GM15510 (cell line): Measurements from ENCODE around the gene TEX29.

Experiments
- POLR2A ChIP-seq: IDR thresholded peaks from 3 replicates; pipeline ENCODE4 v1.6.1; 2011; ENCODE audit warnings: borderline replicate concordance; ENCODE audit not compliant: insufficient read length; ENCODE audit errors: extremely low read depth

TEX29 gene

DNA sequence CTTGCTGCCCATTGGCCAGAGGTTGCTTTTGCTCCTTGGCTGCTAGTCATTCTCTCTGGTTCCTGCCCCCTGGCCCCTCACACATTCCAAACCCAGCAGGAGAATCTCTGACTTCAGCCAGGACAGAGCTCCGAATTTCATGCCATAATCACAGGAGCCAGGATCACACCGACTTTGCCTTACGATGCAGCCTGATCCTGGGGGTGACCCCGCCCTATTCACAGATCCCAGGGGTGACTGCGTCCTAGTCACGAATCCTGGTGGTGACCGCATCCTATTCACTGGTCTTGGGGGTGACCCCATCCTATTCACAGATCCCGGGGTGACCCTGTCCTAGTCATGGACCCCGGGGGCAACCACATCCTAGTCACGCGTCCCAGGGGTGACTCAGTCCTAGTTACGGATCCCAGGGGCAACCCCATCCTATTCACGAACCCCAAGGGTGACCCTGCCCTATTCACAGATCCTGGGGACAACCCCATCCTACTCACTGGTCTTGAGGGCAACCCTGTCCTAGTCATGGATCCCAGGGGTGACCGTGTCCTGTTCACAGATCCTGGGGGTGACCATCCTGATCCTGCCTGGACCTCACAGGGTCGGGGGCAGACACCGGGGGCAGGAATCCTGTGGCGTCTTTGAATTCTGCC lies 7.4 kb upstream of the TEX29 start:
- TF ChIP-seq POLR2A: no peak

DNA sequence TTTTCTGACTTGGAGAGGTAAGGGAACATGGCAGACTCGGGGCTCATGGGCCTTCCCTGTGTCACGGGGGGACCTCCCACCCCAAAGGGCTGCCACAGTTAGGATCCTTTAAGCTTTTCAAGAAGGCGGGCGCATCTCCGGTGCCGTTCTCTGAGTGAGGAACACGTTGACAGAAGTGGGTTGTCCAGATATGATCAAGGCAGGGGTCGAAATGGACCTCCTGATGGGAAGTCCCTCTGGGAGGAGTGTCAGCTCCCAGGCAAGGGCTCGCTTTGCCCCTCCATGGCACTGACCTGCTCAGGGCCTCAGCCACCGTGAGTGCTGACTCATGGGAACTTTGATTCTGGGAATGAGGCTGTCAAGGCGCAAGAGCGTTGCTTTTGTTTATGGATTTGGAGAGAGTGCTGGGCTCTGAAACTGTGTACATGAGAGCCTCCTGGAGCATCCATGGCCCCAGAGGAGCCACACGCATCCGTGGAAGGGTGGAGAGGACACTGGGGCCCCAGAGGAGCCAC lies 6.5 kb upstream of the TEX29 start:
- TF ChIP-seq POLR2A: no peak

DNA sequence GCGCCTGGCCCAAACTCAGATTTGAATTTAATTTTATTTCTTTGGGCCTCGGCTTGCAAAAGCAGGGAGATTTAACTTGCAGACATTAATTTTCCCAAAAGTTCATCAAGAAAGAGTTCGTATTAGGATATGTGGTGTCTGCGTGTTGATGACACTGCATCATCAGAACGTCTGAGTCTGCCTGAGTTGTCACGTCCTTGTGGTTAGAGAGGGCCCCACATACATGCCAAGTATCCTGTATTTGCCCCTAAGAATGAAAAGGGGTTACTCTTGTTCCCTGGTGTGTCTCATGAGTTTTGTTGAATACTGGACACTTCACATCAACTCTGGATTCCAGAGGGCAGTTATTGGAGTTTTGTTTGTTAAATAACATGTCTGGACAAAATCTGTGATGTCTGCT lies 5.6 kb upstream of the TEX29 start:
- no peak for TF ChIP-seq POLR2A

DNA sequence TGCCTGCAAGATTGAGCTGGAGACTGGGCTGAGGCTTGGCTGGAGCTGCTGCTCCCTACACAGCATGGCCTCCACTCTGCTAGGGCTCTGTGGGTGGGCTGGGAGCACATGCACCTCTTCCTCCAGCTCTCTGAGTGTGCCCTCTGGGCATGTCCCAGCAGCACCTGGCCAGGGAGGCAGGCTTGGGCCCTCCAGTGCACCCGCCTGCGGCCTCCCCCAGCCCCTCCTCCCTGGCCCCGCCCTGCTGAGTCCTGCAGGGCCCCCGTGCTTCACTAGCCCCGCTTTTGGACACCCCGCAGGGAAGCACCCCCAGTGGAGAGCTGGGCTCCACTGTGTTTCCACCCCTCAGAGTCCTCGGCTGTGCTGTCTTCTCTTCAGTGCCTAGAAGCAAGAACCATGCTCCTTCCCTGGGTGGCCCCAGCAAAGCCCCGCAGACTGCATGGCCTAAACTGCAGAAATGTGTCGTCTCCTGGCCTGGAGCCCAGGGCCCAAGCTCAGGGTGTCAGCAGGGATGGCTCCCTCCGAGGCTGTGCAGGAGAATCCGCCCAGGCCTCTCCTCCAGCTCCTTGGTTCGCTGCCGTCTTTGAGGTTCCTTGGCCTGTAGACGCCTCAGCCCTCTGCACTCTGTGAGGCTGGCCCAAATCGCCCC lies 5.0 kb upstream of the TEX29 start:
- TF ChIP-seq POLR2A: no peak

DNA sequence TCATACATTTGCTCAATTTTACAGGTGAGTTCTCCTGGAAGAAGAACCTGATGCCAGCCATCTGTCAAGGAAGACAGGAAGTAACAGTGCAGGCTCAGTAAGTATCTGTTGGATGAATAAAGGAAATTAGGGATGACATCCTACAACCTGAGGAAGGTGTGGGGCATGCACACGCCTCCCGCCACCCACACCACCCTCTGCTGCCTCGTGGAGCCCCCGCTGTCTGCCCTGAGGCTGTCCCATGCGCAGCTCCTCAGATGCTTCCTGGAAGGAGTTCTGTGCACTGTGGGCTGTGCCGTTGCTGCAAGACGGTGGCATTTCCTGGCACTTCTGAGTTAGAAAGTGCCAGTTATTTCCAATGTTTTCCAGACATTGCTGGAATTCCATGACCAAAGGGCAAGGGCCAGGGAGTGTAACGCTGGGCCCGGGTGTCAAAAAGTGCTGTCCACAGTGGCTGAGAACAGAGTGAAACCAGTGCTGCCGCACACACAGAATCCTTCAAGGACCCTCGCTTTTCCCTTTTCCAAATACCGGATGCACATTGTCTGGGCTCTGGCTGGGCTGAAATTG lies 4.2 kb upstream of the TEX29 start:
- no peak for TF ChIP-seq POLR2A

DNA sequence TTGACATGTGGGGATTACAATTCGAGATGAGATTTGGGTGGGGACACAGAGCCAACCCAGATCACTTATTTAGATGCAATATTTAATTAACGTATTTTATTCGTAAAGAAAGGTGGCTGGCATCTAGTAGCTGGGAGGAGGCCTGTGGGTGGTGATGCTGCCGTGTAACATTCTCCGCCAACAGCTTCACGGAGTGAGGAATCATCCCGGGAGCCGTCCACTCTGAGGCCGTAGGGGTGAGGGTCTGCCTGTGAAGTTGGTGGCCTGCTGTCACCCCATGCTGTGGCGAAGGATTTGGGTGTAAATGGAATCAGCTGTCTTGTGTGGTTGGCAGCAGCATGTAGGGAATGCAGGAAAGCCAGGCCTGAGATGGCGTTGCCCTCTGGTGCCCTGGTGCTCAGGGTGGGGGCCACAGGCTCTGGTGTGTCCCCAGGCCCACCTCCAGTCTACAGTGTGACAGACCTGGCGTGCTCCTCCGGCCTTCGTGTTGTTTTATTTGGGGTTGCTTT lies 3.3 kb upstream of the TEX29 start:
- TF ChIP-seq POLR2A: no peak

DNA sequence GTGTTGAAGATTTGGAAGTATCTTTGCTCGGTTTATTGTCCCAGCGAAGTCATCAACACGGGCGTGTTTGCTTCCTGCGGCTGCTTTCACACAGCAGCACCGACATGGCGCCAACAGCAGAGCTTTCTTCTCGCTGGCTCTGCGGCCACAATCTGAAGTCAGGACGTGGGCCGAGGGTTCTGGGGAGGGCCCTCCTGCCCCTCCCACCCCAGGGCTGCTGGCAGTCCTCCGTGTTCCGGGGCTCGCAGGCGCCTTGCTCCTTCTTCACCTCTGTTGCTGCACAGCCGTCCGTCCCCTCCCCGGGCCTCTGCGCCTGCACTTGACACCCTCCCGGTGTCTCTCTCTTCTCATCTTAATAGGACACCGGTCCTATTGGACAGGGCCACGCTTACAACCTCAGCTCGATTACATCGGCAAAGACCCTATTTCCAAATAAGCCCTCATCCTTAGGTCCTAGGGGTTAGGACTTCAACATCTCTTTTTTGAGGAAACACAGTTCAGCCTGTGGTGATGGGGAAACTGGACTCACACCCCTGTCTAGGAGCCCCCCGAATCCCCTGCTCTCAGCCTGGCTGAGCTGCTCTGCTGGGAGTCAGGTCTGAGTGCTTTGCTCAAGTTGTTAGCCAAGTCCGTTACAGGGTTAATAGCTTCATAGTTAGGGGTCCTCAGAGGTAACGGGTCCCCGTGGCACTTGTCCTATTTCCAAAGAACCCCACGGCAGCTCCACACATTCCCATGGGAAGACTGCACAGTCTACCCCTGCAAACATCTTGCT lies 2.7 kb upstream of the TEX29 start:
- TF ChIP-seq POLR2A: no peak

DNA sequence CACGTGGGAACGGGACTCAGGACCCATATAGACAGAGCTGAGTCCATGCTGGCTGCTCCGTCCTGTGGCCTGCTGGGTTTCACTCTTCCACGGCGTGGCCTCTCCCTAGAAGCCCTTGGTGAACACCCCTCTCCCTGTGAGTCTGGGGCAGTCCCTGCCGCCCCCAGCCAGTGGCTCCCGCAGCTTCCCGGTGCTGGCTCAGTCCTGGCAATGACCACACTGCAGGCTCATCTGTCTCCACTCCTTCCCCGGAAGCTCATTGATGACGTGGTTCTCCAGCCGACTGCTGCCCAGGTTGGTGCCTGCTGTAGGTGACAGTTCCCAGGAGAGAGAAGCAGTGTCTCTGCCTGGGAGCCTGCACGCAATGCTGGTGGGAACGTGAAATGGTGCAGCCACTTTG lies 2.1 kb upstream of the TEX29 start:
- TF ChIP-seq POLR2A: no peak

DNA sequence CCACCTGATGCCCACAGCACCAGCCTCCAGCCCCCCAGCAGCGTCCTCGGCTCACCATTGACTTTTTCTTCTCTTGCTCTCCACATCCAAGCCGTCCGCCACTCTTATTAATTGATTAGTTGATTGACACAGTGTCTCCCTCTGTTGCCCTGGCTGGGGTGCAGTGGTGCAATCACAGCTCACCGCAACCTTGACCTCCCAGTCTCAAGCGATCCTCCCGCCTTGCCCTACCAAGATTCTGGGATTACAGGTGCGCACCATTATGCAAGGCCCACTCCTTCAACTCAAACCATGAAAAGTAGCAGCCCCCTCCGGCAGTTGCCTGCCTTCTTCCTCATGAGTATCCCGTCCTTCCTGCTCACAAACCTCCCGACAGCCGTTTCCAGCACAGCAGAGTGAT lies 921 bp upstream of the TEX29 start:
- no peak for TF ChIP-seq POLR2A

DNA sequence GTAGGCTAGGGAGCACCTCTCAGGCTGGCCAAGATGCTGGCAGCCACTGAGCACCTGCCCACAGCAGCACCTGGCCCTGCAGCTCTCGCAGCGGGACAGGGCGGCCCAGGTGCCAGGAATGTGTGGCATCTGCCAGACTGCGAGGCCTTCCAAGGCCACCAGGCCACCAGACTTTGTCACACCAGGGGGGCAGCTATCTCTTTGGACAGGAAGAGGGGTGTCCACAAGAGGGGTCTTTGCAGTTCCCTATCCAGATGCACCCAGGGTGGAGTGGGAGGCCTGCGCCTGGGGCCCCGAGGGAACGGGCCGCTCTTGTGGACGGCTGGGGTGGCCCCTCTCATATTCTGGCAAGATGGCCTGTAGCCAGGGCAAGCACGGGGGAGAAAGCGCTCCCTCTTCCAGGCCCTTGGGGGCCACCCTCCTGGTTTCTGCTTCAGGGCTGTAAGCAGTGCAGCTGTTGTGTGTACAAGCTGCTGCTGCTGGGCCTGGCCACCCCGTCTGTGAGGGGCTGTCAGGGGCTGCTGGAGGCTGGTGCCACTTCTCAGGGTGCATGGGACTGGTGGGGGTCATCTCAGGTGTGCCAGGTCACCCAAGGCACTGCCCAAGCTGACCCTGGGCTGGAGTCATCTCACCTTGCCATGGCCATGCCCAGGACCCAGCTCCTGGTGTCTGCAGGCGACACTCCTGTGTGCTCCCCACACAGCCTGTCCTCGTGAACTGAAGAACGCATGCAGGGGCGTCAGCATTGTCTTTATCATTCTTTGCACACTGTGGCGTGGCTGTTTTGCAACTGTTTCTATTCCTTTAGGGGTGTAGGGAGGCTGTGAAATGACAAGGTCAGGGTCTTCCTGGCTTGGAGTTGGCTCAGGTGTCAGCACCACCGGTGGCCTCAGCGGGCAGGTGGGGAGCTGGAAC lies 1.8 kb downstream of the TEX29 start:
- no peak for TF ChIP-seq POLR2A

DNA sequence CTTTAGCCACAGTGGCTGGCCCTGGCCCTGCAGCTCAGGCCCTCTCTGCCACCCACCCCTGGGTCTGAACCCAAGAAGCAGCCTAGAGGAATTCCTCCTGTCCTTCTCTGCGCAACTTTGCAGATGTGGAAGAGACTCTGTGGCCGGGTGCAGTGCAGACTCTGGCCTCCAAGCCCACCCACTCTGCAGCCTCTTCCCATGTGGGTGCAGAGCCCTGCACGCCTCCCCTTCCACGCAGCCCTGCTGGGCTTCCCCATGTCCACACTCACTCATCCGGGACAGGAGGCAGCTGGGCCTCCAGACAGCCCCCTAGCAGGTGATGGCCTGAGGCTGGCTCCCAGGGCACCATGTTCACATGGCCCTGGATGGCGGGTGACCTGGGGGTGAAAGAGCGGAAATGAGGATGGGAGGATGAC lies 2.5 kb downstream of the TEX29 start:
- no peak for TF ChIP-seq POLR2A

DNA sequence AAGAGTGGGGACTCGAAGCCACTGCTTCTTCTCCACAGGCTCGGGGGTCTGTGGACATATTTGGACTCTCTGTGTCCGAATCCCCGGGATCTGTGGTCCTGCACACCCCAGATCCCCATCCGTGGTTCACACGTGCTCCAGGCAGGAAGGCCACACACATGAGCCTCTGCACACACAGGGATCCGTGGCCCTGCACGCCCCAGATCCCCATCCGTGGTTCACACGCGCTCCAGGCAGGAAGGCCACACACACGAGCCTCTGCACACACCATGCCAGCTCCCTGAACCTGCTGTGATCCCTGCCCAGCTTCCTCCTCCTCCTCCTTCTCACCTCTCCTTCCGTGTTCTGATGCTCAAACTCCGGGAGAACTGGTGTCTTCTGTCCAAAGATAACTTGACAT lies 3.1 kb downstream of the TEX29 start:
- no peak for TF ChIP-seq POLR2A

DNA sequence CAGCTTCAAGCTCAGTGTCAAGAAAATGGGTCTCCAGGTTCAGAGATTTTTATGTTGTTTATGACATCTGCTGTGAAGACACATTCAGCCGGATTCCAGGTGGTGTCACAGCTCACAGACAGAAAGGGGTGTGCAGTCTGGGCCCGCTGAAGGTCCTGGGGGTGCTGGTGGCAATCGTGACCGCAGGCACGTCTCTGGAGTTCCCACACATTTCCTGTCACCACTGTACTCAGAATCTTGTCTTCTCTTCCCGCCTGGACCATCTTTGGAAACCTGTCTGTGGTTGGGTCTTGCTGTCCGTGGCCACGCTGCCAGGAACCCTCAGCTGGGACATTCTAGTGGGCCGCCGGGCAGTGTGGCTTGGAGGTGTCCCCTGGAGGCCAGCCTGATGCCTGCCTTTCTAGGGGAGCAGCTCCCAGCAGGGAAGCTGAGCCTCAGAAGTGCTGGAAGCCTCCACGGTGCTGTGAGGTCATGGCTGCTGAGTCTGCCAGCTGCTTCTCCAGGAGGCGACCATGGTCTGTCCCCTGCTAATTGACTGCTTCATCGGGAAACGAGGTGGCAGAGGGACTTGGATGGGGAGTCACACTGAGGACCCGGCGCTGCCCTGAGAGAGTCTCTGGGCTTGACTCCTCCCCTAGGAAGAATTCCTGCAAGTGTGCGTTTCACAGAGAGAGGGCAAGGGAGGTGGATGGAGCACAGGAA lies 3.7 kb downstream of the TEX29 start:
- TF ChIP-seq POLR2A: no peak
